GM10248 (cell line): ENCODE measurements around the gene IGF2BP2.
A peak's percentile ranks its signal among the peaks of the same experiment; 100 is the strongest.
"Not testable (repeated sequence)": the region's sequence is repeated elsewhere in the genome, so short reads cannot be mapped to it uniquely, and the experiment has no call there.

Experiments
- CTCF ChIA-PET: fragments of 300-600 bp; sonication (Branson Sonifier 250); formaldehyde crosslinking; extraction: SDS; loops from one replicate; lab custom pipeline; 2021; ENCODE audit warnings: antibody characterized with exemption; lab: Yijun Ruan, JAX
- POLR2A ChIA-PET: fragments of 350-650 bp; sonication (Branson Sonifier 250); formaldehyde crosslinking; extraction: SDS; loops from one replicate; lab custom pipeline; 2020; ENCODE audit warnings: antibody characterized with exemption; lab: Yijun Ruan, JAX
- DNase-seq: peaks from one replicate; pipeline ENCODE4 v3.0.0; 2012; ENCODE audit errors: extremely low spot score
- TF ChIP-seq, protein P1 (sequence below): IDR thresholded peaks from 2 replicates; pipeline ENCODE4 v1.5.1; 2012; ENCODE audit warnings: mild to moderate bottlenecking, low read depth; ENCODE audit errors: extremely low read depth, missing control alignments, control extremely low read depth

The IGF2BP2 gene

DNA sequence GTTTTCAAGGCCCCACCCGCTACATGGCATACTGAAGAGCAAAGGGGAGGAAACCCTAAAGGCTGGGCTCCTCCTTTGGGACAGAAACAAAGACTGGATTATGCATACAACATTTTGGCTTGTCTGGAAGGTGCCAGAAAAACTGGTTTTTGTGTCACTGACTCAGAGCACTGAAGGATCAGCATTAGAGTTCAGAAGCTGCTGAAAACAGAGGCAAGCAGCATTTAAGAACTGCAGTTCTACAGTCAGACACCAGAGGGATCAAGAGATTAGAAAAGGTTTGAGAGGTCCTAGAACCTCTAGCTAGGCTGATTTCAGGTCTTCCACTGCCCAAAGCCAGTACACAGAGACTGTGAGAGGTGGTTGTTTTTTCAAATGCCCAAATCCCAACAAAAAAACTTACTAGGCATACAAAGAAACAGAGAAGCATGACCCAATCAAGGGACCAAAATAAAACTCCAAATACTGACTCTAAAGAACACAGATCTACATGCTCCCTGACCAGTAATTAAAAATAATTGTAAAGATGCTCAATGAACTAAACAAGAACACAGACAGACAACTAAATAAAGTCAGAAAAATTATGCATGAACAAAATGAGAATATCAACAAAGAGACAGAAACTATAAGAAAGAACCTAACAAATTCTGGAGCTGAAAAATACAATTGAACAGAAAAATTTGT, 147.6 kb downstream of the IGF2BP2 start:
- TF ChIP-seq, protein P1, sequence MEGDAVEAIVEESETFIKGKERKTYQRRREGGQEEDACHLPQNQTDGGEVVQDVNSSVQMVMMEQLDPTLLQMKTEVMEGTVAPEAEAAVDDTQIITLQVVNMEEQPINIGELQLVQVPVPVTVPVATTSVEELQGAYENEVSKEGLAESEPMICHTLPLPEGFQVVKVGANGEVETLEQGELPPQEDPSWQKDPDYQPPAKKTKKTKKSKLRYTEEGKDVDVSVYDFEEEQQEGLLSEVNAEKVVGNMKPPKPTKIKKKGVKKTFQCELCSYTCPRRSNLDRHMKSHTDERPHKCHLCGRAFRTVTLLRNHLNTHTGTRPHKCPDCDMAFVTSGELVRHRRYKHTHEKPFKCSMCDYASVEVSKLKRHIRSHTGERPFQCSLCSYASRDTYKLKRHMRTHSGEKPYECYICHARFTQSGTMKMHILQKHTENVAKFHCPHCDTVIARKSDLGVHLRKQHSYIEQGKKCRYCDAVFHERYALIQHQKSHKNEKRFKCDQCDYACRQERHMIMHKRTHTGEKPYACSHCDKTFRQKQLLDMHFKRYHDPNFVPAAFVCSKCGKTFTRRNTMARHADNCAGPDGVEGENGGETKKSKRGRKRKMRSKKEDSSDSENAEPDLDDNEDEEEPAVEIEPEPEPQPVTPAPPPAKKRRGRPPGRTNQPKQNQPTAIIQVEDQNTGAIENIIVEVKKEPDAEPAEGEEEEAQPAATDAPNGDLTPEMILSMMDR = peak; percentile 57
- ChIA-PET POLR2A (no interaction called here), CTCF (interaction anchor here (0.6 to 4.7 kb wide), 18 partner anchors 12 to 151 kb away, joined by 3 to 39 read pairs (median 4); no protein-coding TSS in a partner anchor)
- peak; percentile 58 for DNase-seq

DNA sequence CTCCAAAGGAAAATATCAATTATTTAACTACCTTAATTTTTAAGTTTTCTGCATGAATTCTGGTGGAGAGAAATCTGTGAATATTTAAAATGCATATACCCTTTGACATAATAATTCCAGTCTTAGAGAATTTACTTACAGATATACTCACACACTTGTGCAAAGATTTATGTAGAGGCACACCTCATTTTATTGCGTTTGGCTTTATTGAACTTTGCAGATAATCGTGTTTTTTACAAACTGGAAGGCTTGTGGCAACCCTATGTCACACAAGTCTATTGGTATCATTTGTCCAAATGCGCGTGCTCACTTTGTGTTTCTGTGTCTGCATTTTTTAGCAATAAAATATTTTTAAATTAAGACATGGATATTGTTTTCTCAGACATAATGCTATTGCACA, 157.3 kb downstream of the IGF2BP2 start:
- DNase-seq = no peak
- TF ChIP-seq, protein P1 = no peak
- ChIA-PET POLR2A (no interaction called here), CTCF (no interaction called here)

DNA sequence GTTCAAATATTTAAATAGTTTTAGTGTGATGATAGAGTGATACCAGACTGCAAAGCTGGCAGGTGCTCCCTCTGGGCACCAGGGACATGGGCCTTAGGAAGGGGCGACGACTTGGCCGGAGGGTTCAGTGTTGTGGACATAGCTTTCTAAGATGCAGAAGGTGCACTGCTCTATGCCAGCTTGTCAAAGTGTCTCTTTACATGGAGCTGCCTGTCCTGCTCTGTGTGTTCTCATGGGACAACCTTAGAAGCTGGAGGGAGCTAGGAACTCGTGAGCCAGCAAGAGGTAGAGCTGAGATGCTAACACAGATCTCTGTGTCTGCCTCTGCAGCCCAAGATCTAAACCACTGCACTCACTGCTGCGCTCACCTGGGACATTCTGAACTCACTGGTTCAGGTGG, 160.9 kb downstream of the IGF2BP2 start:
- ChIA-PET CTCF (interaction anchor here (1.5 to 8.4 kb wide), 5 partner anchors 9 to 116 kb away, joined by 4 to 189 read pairs (median 81); no protein-coding TSS in a partner anchor), POLR2A (no interaction called here)
- TF ChIP-seq, protein P1 = no peak
- no peak for DNase-seq

DNA sequence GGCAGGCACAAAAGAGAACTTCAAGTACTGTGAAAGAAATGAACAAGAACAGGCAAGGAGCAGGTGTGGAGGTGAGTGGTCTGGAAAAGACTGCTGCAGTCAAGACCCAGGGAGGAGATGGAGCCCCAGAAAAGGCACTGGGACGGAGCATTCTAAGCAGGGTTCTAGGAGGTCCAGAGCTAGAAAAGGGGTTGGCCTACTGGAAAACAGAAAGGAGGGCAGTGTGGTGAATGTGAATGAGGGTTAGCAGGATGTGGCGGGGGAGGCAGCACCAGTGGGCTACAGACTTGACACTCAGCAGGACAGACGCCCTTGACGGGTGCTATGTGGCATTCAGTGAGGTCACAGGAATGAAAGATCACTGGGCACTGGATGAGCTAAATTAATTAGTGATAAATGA, 163.1 kb downstream of the IGF2BP2 start:
- CTCF ChIA-PET = interaction anchor here (0.8 to 8.4 kb wide), 13 partner anchors 11 to 955 kb away, joined by 3 to 189 read pairs (median 11); no protein-coding TSS in a partner anchor
- POLR2A ChIA-PET = no interaction called here

DNA sequence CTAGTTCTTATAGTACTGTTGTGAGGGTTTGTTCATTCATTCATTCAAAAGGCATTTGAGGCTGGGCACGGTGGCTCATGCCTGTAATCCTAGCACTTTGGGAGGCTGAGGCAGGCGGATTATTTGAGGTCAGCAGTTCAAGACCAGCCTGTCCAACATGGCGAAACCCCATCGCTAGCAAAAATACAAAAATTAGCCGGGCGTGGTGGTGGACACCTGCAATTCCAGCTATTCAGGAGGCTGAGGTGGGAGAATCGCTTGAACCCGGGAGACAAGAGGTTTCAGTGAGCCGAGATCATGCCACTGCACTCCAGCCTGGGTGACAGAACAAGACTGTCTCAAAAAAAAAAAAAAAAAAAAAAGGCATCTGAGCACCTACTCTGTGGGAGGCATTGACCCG, 163.5 kb downstream of the IGF2BP2 start:
- DNase-seq, POLR2A ChIA-PET: not testable (repeated sequence)
- CTCF ChIA-PET = interaction anchor here (0.8 to 8.4 kb wide), 28 partner anchors 11 to 1100 kb away, joined by 3 to 189 read pairs (median 8); no protein-coding TSS in a partner anchor

More for the DNA sequence above, 163.1 kb downstream of the IGF2BP2 start:
- TF ChIP-seq, protein P1 = no peak
- no peak for DNase-seq

DNA sequence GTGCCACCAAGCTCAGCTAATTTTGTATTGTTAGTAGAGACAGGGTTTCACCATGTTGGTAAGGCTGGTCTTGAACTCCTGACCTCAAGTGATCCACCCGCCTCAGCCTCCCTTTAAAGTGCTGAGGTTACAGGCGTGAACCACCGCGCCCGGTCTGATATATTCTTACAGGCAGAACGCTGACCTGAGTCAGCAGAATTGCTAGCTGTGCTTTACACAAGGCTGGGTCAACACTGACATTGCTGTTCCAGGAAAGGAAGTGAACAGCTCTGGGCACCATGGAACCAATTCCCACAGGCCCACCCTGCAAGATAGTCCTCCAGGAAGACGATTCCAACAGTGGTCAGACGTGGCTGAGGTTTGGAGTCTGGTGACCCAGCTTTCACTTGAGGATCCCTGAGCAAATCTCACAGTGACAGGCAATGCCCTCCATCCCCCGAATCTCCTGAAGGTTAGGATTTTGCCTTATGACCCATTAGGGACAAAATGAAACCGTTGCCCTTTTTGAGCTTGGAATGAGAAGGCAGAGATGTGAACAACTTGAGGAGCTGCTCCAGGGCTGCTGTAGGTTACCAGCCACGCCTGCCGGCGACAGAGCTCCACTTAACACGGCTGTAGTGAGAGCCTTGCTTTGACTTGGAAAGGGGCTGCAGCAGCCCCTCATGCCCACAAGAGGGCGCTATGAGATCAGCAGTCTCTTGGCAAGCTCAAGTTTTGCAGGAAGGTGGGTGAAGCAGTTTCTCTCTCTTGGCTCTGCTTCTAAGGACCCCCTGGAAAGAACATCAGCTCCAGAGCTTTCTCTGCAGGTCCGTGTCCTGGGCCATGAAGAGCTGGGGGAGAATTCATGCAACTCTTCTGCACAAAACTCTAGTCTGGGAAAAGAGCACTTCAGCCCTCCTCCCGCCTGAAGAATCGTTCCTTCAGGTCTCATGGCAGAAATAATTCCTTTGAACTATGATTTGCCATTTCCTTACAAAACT, 164.6 kb downstream of the IGF2BP2 start:
- peak; percentile 82 for DNase-seq
- TF ChIP-seq, protein P1 = peak; percentile 98
- POLR2A ChIA-PET = no interaction called here
- CTCF ChIA-PET = interaction anchor here (0.6 to 8.4 kb wide), 78 partner anchors 9 to 1161 kb away, joined by 3 to 189 read pairs (median 4); partner anchors contain the start of genes AHSG and SENP2
